HepG2 (cell line): ENCODE measurements around the gene MRPL18. TPM values are rescaled to one million over a fixed set of nuclear protein-coding genes. Genes with fewer than 3 reads are reported as not detected.

Source experiments
- ASH2L ChIP-seq: fragments of 300-600, 200-600 bp; sonication (generic); IDR thresholded peaks from 2 replicates; pipeline ENCODE4 v1.7.0; 2017; ENCODE audit warnings: low read depth, mild to moderate bottlenecking, moderate library complexity, mixed read lengths, low read length; ENCODE audit not compliant: insufficient read length
- CCDC6 ChIP-seq: sonication (generic); formaldehyde crosslinking; IDR thresholded peaks from 2 replicates; pipeline ENCODE4 v1.8.1; 2022; ENCODE audit warnings: mild to moderate bottlenecking, missing genetic modification reagents, moderate library complexity
- ETV5 ChIP-seq: IDR thresholded peaks from 2 replicates; pipeline ENCODE4 v1.6.1; 2018; ENCODE audit warnings: missing biosample characterization, missing genetic modification reagents, inconsistent platforms, borderline replicate concordance
- GATAD1 ChIP-seq: IDR thresholded peaks from 2 replicates; pipeline ENCODE4 v1.6.1; 2016; ENCODE audit warnings: missing genetic modification reagents, missing compliant biosample characterization
- KDM5B ChIP-seq: sonication (generic); formaldehyde crosslinking; IDR thresholded peaks from 2 replicates; pipeline ENCODE4 v1.4.0; 2020; ENCODE audit warnings: missing genetic modification reagents, mild to moderate bottlenecking, borderline replicate concordance
- MBD4 ChIP-seq: IDR thresholded peaks from 2 replicates; pipeline ENCODE4 v1.6.1; 2012; ENCODE audit warnings: low read length, inconsistent platforms, borderline replicate concordance
- NCOR1 ChIP-seq: fragments of 200-600 bp; sonication (generic); IDR thresholded peaks from 2 replicates; pipeline ENCODE4 v1.7.0; 2017; ENCODE audit warnings: antibody characterized with exemption, low read length, borderline replicate concordance
- PHF21A ChIP-seq: sonication (generic); formaldehyde crosslinking; IDR thresholded peaks from 2 replicates; pipeline ENCODE4 v1.5.0; 2020; ENCODE audit warnings: mild to moderate bottlenecking, missing genetic modification reagents
- PRPF4 ChIP-seq: fragments of 200-400 bp; formaldehyde crosslinking; IDR thresholded peaks from 2 replicates; pipeline ENCODE4 v1.6.1; 2016; ENCODE audit warnings: low read length, low read depth; ENCODE audit not compliant: poor library complexity, severe bottlenecking
- RNF2 ChIP-seq: fragments of 450-650 bp; conservative IDR thresholded peaks from 2 replicates; pipeline ENCODE4 v1.6.1; 2016; ENCODE audit warnings: low read depth
- U2AF2 ChIP-seq: fragments of 200-400 bp; formaldehyde crosslinking; IDR thresholded peaks from 2 replicates; pipeline ENCODE4 v1.6.1; 2017; ENCODE audit warnings: low read depth, mild to moderate bottlenecking, low read length
- YEATS4 ChIP-seq: sonication (generic); formaldehyde crosslinking; IDR thresholded peaks from 2 replicates; pipeline ENCODE4 v1.4.0; 2020; ENCODE audit warnings: missing genetic modification reagents, borderline replicate concordance
- ZFP82 ChIP-seq: sonication (generic); formaldehyde crosslinking; IDR thresholded peaks from 2 replicates; pipeline ENCODE4 v1.5.1; 2020; ENCODE audit warnings: mild to moderate bottlenecking, missing genetic modification reagents, borderline replicate concordance
- ZNF251 ChIP-seq: sonication (generic); formaldehyde crosslinking; IDR thresholded peaks from 2 replicates; pipeline ENCODE4 v1.9.0; 2021; ENCODE audit warnings: mild to moderate bottlenecking, missing genetic modification reagents
- ZNF354B ChIP-seq: sonication (generic); formaldehyde crosslinking; IDR thresholded peaks from 2 replicates; pipeline ENCODE4 v1.8.0; 2022; ENCODE audit warnings: mild to moderate bottlenecking, missing genetic modification reagents
- ZNF44 ChIP-seq: sonication (generic); formaldehyde crosslinking; IDR thresholded peaks from 2 replicates; pipeline ENCODE4 v1.5.1; 2020; ENCODE audit warnings: mild to moderate bottlenecking, missing genetic modification reagents
- ZNF75D ChIP-seq: sonication (generic); formaldehyde crosslinking; IDR thresholded peaks from 2 replicates; pipeline ENCODE4 v1.8.1; 2023; ENCODE audit warnings: missing genetic modification reagents, mild to moderate bottlenecking, borderline replicate concordance
- ZNF773 ChIP-seq: sonication (generic); formaldehyde crosslinking; IDR thresholded peaks from 2 replicates; pipeline ENCODE4 v1.4.0; 2020; ENCODE audit warnings: missing genetic modification reagents, borderline replicate concordance
- polyA plus RNA-seq, 8 experiments: library from polyadenylated mRNA; depleted of rRNA in 3 of 8; stranded (reverse) in 7 of 8; unstranded in 1 of 8; fragments of >200 nt; fragmentation: Illumina TruSeq in 4 of 8; extraction: Trizol in 4 of 8; gene quantifications; 2 replicates each; pipeline versions ENCODE4 v1.2.1 to v1.2.3, GENCODE V29; 2011 to 2016; ENCODE audit warnings: low read depth in 4 of 8, missing spikeins in 1 of 8, mixed read lengths in 1 of 8; ENCODE audit not compliant: insufficient read depth in 1 of 8
- total RNA-seq, 5 experiments: library from RNA; depleted of rRNA; stranded (reverse); fragments of >200 nt; fragmentation: Illumina TruSeq; extraction: Trizol; gene quantifications; 2 replicates each; pipeline ENCODE4 v1.2.3, GENCODE V29; 2016; ENCODE audit warnings: low read depth in 1 of 5
- TF ChIP-seq, protein P1 (sequence below): sonication (generic); formaldehyde crosslinking; IDR thresholded peaks from 2 replicates; pipeline ENCODE4 v1.5.0; 2020; ENCODE audit warnings: mild to moderate bottlenecking, missing genetic modification reagents
- TF ChIP-seq, protein P2 (sequence below): sonication (generic); formaldehyde crosslinking; IDR thresholded peaks from 2 replicates; pipeline ENCODE4 v1.5.0; 2020; ENCODE audit warnings: missing genetic modification reagents, mild to moderate bottlenecking, borderline replicate concordance
- TF ChIP-seq, protein P3 (sequence below): sonication (generic); formaldehyde crosslinking; IDR thresholded peaks from 2 replicates; pipeline ENCODE4 v1.4.0; 2020; ENCODE audit warnings: missing genetic modification reagents

MRPL18 gene
- total and polyA plus RNA-seq, 2 of the 13 experiments (the other 11 are each of a cell fraction or from before 2014, with no cell fraction given) = 85.6 to 176 TPM

DNA sequence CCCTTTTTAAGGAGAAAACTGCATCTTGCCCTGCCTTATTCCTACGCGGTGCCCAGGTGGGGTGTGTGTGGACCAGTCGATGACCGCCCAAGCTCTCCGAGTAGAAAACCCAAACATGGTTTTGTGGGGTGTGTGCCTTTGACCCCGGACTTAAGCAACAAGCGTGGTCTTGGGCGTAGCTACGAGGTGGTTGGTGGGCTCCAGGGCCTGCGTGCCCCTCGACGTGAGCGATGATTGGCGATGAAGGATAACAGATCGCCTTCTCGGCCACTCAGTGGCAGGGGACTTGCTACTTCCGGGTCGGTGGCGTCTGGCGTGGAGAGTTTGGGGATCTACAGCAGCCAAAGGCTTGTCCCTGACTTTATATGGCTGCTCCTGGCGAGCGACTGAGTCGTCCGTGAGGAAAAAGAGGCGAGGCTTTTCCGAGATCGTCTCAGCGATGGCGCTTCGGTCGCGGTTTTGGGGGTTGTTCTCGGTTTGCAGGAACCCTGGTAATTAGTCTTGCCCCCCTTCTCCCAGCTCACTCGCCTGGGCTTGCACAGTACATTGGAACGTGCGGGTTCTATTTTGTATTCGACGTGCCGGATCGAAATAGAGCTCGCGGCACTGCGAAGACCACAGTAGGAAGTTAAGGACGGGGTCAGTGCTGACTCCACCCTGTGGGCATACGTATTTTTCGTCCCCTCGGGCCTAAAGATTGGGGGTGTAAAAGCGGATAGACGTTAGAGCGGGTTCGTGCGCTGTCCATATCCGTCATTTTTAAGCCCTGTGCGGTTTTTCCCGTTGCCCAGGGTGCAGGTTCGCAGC lies at the start of gene MRPL18 (continued):
- TF ChIP-seq, protein P1, sequence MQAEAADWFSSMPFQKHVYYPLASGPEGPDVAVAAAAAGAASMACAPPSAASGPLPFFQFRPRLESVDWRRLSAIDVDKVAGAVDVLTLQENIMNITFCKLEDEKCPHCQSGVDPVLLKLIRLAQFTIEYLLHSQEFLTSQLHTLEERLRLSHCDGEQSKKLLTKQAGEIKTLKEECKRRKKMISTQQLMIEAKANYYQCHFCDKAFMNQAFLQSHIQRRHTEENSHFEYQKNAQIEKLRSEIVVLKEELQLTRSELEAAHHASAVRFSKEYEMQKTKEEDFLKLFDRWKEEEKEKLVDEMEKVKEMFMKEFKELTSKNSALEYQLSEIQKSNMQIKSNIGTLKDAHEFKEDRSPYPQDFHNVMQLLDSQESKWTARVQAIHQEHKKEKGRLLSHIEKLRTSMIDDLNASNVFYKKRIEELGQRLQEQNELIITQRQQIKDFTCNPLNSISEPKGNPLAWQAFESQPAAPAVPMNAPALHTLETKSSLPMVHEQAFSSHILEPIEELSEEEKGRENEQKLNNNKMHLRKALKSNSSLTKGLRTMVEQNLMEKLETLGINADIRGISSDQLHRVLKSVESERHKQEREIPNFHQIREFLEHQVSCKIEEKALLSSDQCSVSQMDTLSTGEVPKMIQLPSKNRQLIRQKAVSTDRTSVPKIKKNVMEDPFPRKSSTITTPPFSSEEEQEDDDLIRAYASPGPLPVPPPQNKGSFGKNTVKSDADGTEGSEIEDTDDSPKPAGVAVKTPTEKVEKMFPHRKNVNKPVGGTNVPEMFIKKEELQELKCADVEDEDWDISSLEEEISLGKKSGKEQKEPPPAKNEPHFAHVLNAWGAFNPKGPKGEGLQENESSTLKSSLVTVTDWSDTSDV (CRISPR knock-in tag) = peak; percentile 45; the same call in 1 of the 2 replicates
- TF ChIP-seq KDM5B (no peak; the same call in none of the 2 replicates), NCOR1 (0 out of 2 replicates have a peak, but pooled peaks have one; percentile 16), MBD4 (no peak), CCDC6 (peak; percentile 71; the same call in 1 of the 2 replicates), ZNF44 (CRISPR knock-in tag) (no peak), ZNF773 (CRISPR knock-in tag) (no peak), RNF2 (no peak), YEATS4 (peak; percentile 54), ZFP82 (CRISPR knock-in tag) (peak; percentile 97; the same call in 1 of the 2 replicates), PHF21A (CRISPR knock-in tag) (no peak), ETV5 (CRISPR knock-in tag) (no peak), U2AF2 (0 out of 2 replicates have a peak, but pooled peaks have one; percentile 16), PRPF4 (no peak), GATAD1 (CRISPR knock-in tag) (peak; percentile 90), ZNF354B (CRISPR knock-in tag) (no peak), ZNF75D (no peak), ASH2L (peak; percentile 81), ZNF251 (CRISPR knock-in tag) (no peak)
- TF ChIP-seq, protein P2, sequence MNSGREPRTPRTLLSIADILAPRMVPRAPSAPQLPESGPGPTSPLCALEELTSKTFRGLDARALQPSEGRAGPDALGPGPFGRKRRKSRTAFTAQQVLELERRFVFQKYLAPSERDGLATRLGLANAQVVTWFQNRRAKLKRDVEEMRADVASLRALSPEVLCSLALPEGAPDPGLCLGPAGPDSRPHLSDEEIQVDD (CRISPR knock-in tag) = no peak
- TF ChIP-seq, protein P3, sequence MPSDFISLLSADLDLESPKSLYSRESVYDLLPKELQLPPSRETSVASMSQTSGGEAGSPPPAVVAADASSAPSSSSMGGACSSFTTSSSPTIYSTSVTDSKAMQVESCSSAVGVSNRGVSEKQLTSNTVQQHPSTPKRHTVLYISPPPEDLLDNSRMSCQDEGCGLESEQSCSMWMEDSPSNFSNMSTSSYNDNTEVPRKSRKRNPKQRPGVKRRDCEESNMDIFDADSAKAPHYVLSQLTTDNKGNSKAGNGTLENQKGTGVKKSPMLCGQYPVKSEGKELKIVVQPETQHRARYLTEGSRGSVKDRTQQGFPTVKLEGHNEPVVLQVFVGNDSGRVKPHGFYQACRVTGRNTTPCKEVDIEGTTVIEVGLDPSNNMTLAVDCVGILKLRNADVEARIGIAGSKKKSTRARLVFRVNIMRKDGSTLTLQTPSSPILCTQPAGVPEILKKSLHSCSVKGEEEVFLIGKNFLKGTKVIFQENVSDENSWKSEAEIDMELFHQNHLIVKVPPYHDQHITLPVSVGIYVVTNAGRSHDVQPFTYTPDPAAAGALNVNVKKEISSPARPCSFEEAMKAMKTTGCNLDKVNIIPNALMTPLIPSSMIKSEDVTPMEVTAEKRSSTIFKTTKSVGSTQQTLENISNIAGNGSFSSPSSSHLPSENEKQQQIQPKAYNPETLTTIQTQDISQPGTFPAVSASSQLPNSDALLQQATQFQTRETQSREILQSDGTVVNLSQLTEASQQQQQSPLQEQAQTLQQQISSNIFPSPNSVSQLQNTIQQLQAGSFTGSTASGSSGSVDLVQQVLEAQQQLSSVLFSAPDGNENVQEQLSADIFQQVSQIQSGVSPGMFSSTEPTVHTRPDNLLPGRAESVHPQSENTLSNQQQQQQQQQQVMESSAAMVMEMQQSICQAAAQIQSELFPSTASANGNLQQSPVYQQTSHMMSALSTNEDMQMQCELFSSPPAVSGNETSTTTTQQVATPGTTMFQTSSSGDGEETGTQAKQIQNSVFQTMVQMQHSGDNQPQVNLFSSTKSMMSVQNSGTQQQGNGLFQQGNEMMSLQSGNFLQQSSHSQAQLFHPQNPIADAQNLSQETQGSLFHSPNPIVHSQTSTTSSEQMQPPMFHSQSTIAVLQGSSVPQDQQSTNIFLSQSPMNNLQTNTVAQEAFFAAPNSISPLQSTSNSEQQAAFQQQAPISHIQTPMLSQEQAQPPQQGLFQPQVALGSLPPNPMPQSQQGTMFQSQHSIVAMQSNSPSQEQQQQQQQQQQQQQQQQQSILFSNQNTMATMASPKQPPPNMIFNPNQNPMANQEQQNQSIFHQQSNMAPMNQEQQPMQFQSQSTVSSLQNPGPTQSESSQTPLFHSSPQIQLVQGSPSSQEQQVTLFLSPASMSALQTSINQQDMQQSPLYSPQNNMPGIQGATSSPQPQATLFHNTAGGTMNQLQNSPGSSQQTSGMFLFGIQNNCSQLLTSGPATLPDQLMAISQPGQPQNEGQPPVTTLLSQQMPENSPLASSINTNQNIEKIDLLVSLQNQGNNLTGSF = no peak
